H1 (cell line): ENCODE results near the gene G2E3. TPM values are rescaled to one million over a fixed set of nuclear protein-coding genes. Genes with fewer than 3 reads are reported as not detected.

Experiments
- CHD2 ChIP-seq: IDR thresholded peaks from 2 replicates; pipeline ENCODE4 v1.6.1; 2012; ENCODE audit warnings: low read length, improper control_type of control experiment
- NANOG ChIP-seq: IDR thresholded peaks from 2 replicates; pipeline ENCODE4 v1.6.1; 2011; ENCODE audit warnings: low read length, low read depth, mild to moderate bottlenecking, inconsistent platforms; ENCODE audit not compliant: insufficient read depth, poor library complexity, severe bottlenecking
- SIN3A ChIP-seq, 2 experiments: IDR thresholded peaks in 1 of 2; conservative IDR thresholded peaks in 1 of 2; 2 replicates each; pipeline ENCODE4 v1.6.1; 2011 to 2012; ENCODE audit warnings: low read length in 2 of 2, improper control_type of control experiment in 1 of 2, low read depth in 1 of 2, mild to moderate bottlenecking in 1 of 2
- SP2 ChIP-seq: IDR thresholded peaks from 2 replicates; pipeline ENCODE4 v1.6.1; 2012; ENCODE audit warnings: mild to moderate bottlenecking, low read length, inconsistent platforms
- SP4 ChIP-seq: IDR thresholded peaks from 2 replicates; pipeline ENCODE4 v1.6.1; 2012; ENCODE audit warnings: low read length, inconsistent platforms
- polyA plus RNA-seq, 7 experiments: library from polyadenylated mRNA; depleted of rRNA in 3 of 7; stranded (reverse) in 5 of 7; unstranded in 2 of 7; fragments of >200 nt in 5 of 7; fragments of 200-250 nt in 2 of 7; gene quantifications; 1 replicate in 5 of 7; 2 replicates in 1 of 7; 4 replicates in 1 of 7; pipeline versions ENCODE4 v1.2.1 to v1.2.3, GENCODE V29; 2011 to 2013; ENCODE audit warnings: missing spikeins in 2 of 7, mixed read lengths in 2 of 7
- total RNA-seq: library from RNA; stranded (reverse); fragmentation: NEBNext Ultra II Directional; extraction: Animal tissue kit (Norgen Biotek cat#: 25700); gene quantifications from 2 replicates; pipeline ENCODE4 v1.2.1, GENCODE V29; 2021

The G2E3 gene
- total and polyA plus RNA-seq, 2 of the 8 experiments (the other 6 are each of a cell fraction or from before 2014, with no cell fraction given): 9.2 to 72.0 TPM

DNA sequence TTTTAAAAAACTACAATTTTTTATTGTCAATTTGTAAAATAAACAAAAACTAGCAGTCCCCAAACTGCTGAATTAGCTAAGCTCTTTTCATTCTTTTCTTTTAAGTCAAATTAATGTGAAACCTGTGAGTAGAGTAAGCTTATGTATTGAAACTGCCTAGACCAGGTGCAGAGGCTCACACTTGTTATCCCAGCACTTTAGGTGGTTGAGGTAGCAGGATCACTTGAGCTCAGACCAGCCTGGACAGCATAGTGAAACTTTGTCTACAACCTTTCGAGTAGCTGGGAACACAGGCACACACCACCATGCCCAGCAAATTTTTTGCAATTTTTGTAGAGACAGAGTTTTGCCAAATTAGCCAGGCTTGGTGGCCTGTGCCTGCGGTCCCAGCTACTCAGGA, 89.5 kb downstream of the G2E3 start (continued):
- TF ChIP-seq NANOG (no peak), SP4 (no peak), CHD2 (no peak), SIN3A (conservative IDR thresholded peaks at IDR 0.05 in 1 of 2, IDR thresholded peaks at IDR 0.05 in 1 of 2; ENCODE audit: low read depth in 1 of 2, low read length in 2 of 2) (no peak), SP2 (no peak)
